Measurements from ENCODE around the gene CPD.

- TF ChIP-seq EZH2 (IDR thresholded peaks at IDR 0.05; ENCODE audit: insufficient read depth, poor library complexity, severe bottlenecking) (no peak), EZH2phosphoT487 (IDR thresholded peaks at IDR 0.05; ENCODE audit: insufficient read depth, low read depth) (no peak)
These were observed 116.9 kb downstream of the CPD start for GRCh38 chr17:30495586-30495985.
